H7 (cell line): ENCODE results near the gene MYO7A. TPM values are rescaled to one million over a fixed set of nuclear protein-coding genes. Genes with fewer than 3 reads are reported as not detected.

Source experiments
- DNase-seq: peaks from one replicate; pipeline ENCODE4 v3.0.0; 2012
- H3K27me3 ChIP-seq: 2 replicates; pipeline ENCODE4 v1.6.0; 2011; ENCODE audit warnings: mild to moderate bottlenecking, low read length; ENCODE audit not compliant: control insufficient read depth, insufficient read depth
- H3K36me3 ChIP-seq: replicated peaks from 2 replicates; pipeline ENCODE4 v1.5.1; 2011; ENCODE audit warnings: low read length; ENCODE audit not compliant: control insufficient read depth, insufficient read depth
- H3K4me3 ChIP-seq: 2 replicates; pipeline ENCODE4 v1.5.1; 2011; ENCODE audit warnings: low read depth, mild to moderate bottlenecking, control low read depth, low read length, moderate library complexity; ENCODE audit not compliant: insufficient read depth
- total RNA-seq: library from RNA; depleted of rRNA; stranded (reverse); fragments of >200 nt; shearing (Covaris generic); gene quantifications from 2 replicates; pipeline ENCODE4 v1.2.3, GENCODE V29; 2014

MYO7A gene
- total RNA-seq, 1 experiment from 2014 or later = 2.2 TPM

GRCh38 chr11:77175869-77176539, 48.0 kb downstream of the MYO7A start:
- Histone ChIP-seq H3K36me3 (no peaks in the 10 kb centered on the region), H3K4me3 (no peak overlapping the region), H3K27me3 (no peaks in the 10 kb centered on the region)
- DNase-seq = peak; percentile 90

- DNase-seq = no peak
- H3K27me3 ChIP-seq = no peaks in the 10 kb centered on the region
Measured at GRCh38 chr11:77176996-77177395, 49.0 kb downstream of the MYO7A start.

GRCh38 chr11:77178150-77178549, 50.1 kb downstream of the MYO7A start:
- no peak for DNase-seq
- Histone ChIP-seq H3K36me3 (no peaks in the 10 kb centered on the region), H3K4me3 (no peak overlapping the region), H3K27me3 (no peaks in the 10 kb centered on the region)

More at GRCh38 chr11:77176996-77177395, 49.0 kb downstream of the MYO7A start:
- Histone ChIP-seq H3K36me3 (no peaks in the 10 kb centered on the region), H3K4me3 (no peak overlapping the region)

- Histone ChIP-seq H3K36me3 (no peaks in the 10 kb centered on the region), H3K27me3 (no peaks in the 10 kb centered on the region), H3K4me3 (no peak overlapping the region)
- no peak for DNase-seq
Measured at GRCh38 chr11:77179048-77179447, 51.0 kb downstream of the MYO7A start.

GRCh38 chr11:77179681-77180080, 51.6 kb downstream of the MYO7A start:
- no peak for DNase-seq
- H3K36me3 ChIP-seq = no peaks in the 10 kb centered on the region
- no peak overlapping the region for H3K4me3 ChIP-seq
- H3K27me3 ChIP-seq = no peaks in the 10 kb centered on the region

GRCh38 chr11:77180346-77180745, 52.3 kb downstream of the MYO7A start:
- DNase-seq = no peak
- H3K27me3 ChIP-seq = no peaks in the 10 kb centered on the region
- no peaks in the 10 kb centered on the region for H3K36me3 ChIP-seq
- no peak overlapping the region for H3K4me3 ChIP-seq

GRCh38 chr11:77181226-77181625, 53.2 kb downstream of the MYO7A start:
- Histone ChIP-seq H3K27me3 (no peaks in the 10 kb centered on the region), H3K4me3 (no peak overlapping the region), H3K36me3 (no peaks in the 10 kb centered on the region)
- DNase-seq = no peak

- H3K27me3 ChIP-seq = no peaks in the 10 kb centered on the region
- no peaks in the 10 kb centered on the region for H3K36me3 ChIP-seq
- H3K4me3 ChIP-seq = no peak overlapping the region
- no peak for DNase-seq
Measured at GRCh38 chr11:77181799-77182541, 53.9 kb downstream of the MYO7A start.

- no peak overlapping the region for H3K4me3 ChIP-seq
Measured at GRCh38 chr11:77182542-77183430, 54.7 kb downstream of the MYO7A start.

GRCh38 chr11:77183431-77183984, 55.5 kb downstream of the MYO7A start:
- Histone ChIP-seq H3K27me3 (no peaks in the 10 kb centered on the region), H3K4me3 (no peak overlapping the region), H3K36me3 (no peaks in the 10 kb centered on the region)
- no peak for DNase-seq

More at GRCh38 chr11:77182542-77183430, 54.7 kb downstream of the MYO7A start:
- Histone ChIP-seq H3K27me3 (no peaks in the 10 kb centered on the region), H3K36me3 (no peaks in the 10 kb centered on the region)
- no peak for DNase-seq

- H3K36me3 ChIP-seq = no peaks in the 10 kb centered on the region
- DNase-seq = no peak
- H3K4me3 ChIP-seq = no peak overlapping the region
- no peaks in the 10 kb centered on the region for H3K27me3 ChIP-seq
Measured at GRCh38 chr11:77184136-77184860, 56.3 kb downstream of the MYO7A start.

- no peak for DNase-seq
- Histone ChIP-seq H3K36me3 (no peaks in the 10 kb centered on the region), H3K4me3 (no peak overlapping the region), H3K27me3 (no peaks in the 10 kb centered on the region)
Measured at GRCh38 chr11:77186302-77186701, 58.3 kb downstream of the MYO7A start.

GRCh38 chr11:77187111-77187750, 59.2 kb downstream of the MYO7A start:
- Histone ChIP-seq H3K27me3 (no peaks in the 10 kb centered on the region), H3K36me3 (no peaks in the 10 kb centered on the region), H3K4me3 (no peak overlapping the region)
- DNase-seq = no peak
